ENCODE measurements around the gene CWC27.

- TF ChIP-seq POLR2A (IDR thresholded peaks at IDR 0.05; ENCODE audit: low read depth) (no peak), POLR2AphosphoS5 (IDR thresholded peaks at IDR 0.05) (no peak)
- TF ChIP-seq, protein P1, sequence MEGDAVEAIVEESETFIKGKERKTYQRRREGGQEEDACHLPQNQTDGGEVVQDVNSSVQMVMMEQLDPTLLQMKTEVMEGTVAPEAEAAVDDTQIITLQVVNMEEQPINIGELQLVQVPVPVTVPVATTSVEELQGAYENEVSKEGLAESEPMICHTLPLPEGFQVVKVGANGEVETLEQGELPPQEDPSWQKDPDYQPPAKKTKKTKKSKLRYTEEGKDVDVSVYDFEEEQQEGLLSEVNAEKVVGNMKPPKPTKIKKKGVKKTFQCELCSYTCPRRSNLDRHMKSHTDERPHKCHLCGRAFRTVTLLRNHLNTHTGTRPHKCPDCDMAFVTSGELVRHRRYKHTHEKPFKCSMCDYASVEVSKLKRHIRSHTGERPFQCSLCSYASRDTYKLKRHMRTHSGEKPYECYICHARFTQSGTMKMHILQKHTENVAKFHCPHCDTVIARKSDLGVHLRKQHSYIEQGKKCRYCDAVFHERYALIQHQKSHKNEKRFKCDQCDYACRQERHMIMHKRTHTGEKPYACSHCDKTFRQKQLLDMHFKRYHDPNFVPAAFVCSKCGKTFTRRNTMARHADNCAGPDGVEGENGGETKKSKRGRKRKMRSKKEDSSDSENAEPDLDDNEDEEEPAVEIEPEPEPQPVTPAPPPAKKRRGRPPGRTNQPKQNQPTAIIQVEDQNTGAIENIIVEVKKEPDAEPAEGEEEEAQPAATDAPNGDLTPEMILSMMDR (IDR thresholded peaks at IDR 0.05): no peak
These were observed 297.8 kb downstream of the CWC27 start for GRCh38 chr5:65066387-65067146.

Data from esophagus muscularis mucosa (tissue), 3 donors.